Liver (tissue), 9 donors: Measurements from ENCODE around the gene NFIA. TPM values are rescaled to one million over a fixed set of nuclear protein-coding genes. Genes with fewer than 3 reads are reported as not detected.

ENCODE experiments used
- DNase-seq: peaks from one replicate; pipeline ENCODE4 v3.0.0-alpha.2; 2017; ENCODE audit warnings: low spot score
- H3K27ac ChIP-seq, 2 donors: one replicate each; pipeline ENCODE4 v1.7.0; 2013; ENCODE audit warnings: inconsistent platforms in 2 of 2, low read length in 2 of 2, control low read depth in 1 of 2, low read depth in 1 of 2, mild to moderate bottlenecking in 1 of 2
- H3K27me3 ChIP-seq, 4 donors: one replicate each; pipeline versions ENCODE4 v1.6.1 to v1.7.0; 2013; ENCODE audit warnings: low read length in 3 of 4, inconsistent platforms in 1 of 4, mild to moderate bottlenecking in 1 of 4, moderate library complexity in 1 of 4; ENCODE audit not compliant: control insufficient read depth in 4 of 4, insufficient read depth in 4 of 4
- H3K36me3 ChIP-seq, 4 donors: one replicate each; pipeline versions ENCODE4 v1.6.1 to v1.7.0; 2013; ENCODE audit warnings: low read length in 3 of 4, mild to moderate bottlenecking in 3 of 4, low read depth in 1 of 4, moderate library complexity in 1 of 4; ENCODE audit not compliant: control insufficient read depth in 4 of 4, insufficient read depth in 3 of 4
- H3K4me1 ChIP-seq, 4 donors: one replicate each; pipeline versions ENCODE4 v1.6.1 to v1.7.0; 2013; ENCODE audit warnings: low read length in 3 of 4, mild to moderate bottlenecking in 3 of 4, moderate library complexity in 1 of 4; ENCODE audit not compliant: control insufficient read depth in 4 of 4, insufficient read depth in 4 of 4
- H3K4me3 ChIP-seq, 3 donors: one replicate each; pipeline versions ENCODE4 v1.6.1 to v1.7.0; 2013; ENCODE audit warnings: low read length in 3 of 3, control low read depth in 1 of 3, low read depth in 1 of 3, mild to moderate bottlenecking in 1 of 3
- H3K9ac ChIP-seq, 2 donors: one replicate each; pipeline ENCODE4 v1.7.0; 2013; ENCODE audit warnings: low read length in 2 of 2, mild to moderate bottlenecking in 2 of 2, moderate library complexity in 2 of 2, control low read depth in 1 of 2, low read depth in 1 of 2
- H3K9me3 ChIP-seq, 4 donors: one replicate each; pipeline versions ENCODE4 v1.6.1 to v1.7.0; 2013; ENCODE audit warnings: low read length in 3 of 4; ENCODE audit not compliant: control insufficient read depth in 4 of 4
- ATF3 ChIP-seq: IDR thresholded peaks from 2 replicates; pipeline ENCODE4 v1.6.1; 2016; ENCODE audit warnings: antibody characterized with exemption
- CTCF ChIP-seq: fragments of 150-350 bp; IDR thresholded peaks from 2 replicates; pipeline ENCODE4 v1.5.1; 2017; ENCODE audit warnings: improper control_type of control experiment, low read depth, low read length; ENCODE audit not compliant: missing input control
- EGR1 ChIP-seq, 2 donors: IDR thresholded peaks; 2 replicates each; pipeline ENCODE4 v1.6.1; 2016 to 2018; ENCODE audit warnings: antibody characterized with exemption in 2 of 2, low read depth in 2 of 2
- FOXA1 ChIP-seq: IDR thresholded peaks from 2 replicates; pipeline ENCODE4 v1.6.1; 2016; ENCODE audit warnings: antibody characterized with exemption
- FOXA2 ChIP-seq: IDR thresholded peaks from 2 replicates; pipeline ENCODE4 v1.6.1; 2016; ENCODE audit warnings: antibody characterized with exemption
- GABPA ChIP-seq, 2 donors: IDR thresholded peaks in 1 of 2; conservative IDR thresholded peaks in 1 of 2; 2 replicates each; pipeline ENCODE4 v1.6.1; 2016; ENCODE audit warnings: antibody characterized with exemption in 2 of 2, mild to moderate bottlenecking in 1 of 2, moderate library complexity in 1 of 2
- HNF4A ChIP-seq, 2 donors: conservative IDR thresholded peaks; 2 replicates each; pipeline ENCODE4 v1.6.1; 2016; ENCODE audit warnings: antibody characterized with exemption in 2 of 2, mild to moderate bottlenecking in 2 of 2
- HNF4G ChIP-seq: IDR thresholded peaks from 2 replicates; pipeline ENCODE4 v1.6.1; 2016; ENCODE audit warnings: antibody characterized with exemption
- JUND ChIP-seq, 2 donors: IDR thresholded peaks; 2 replicates each; pipeline ENCODE4 v1.6.1; 2016; ENCODE audit warnings: antibody characterized with exemption in 2 of 2
- MAX ChIP-seq: IDR thresholded peaks from 2 replicates; pipeline ENCODE4 v1.6.1; 2016; ENCODE audit warnings: antibody characterized with exemption
- NR2F2 ChIP-seq: IDR thresholded peaks from 2 replicates; pipeline ENCODE4 v1.6.1; 2016; ENCODE audit warnings: antibody characterized with exemption
- RAD21 ChIP-seq, 2 donors: IDR thresholded peaks; 2 replicates each; pipeline ENCODE4 v1.6.1; 2016; ENCODE audit warnings: antibody characterized with exemption in 2 of 2, mild to moderate bottlenecking in 2 of 2
- RXRA ChIP-seq, 2 donors: IDR thresholded peaks; 2 replicates each; pipeline ENCODE4 v1.6.1; 2017 to 2018; ENCODE audit warnings: antibody characterized with exemption in 2 of 2, mild to moderate bottlenecking in 1 of 2
- SP1 ChIP-seq: IDR thresholded peaks from 2 replicates; pipeline ENCODE4 v1.6.1; 2018; ENCODE audit warnings: antibody characterized with exemption, mild to moderate bottlenecking
- TAF1 ChIP-seq: conservative IDR thresholded peaks from 2 replicates; pipeline ENCODE4 v1.6.1; 2016; ENCODE audit warnings: antibody characterized with exemption, mild to moderate bottlenecking
- YY1 ChIP-seq: IDR thresholded peaks from 2 replicates; pipeline ENCODE4 v1.6.1; 2016; ENCODE audit warnings: antibody characterized with exemption, mild to moderate bottlenecking
- WGBS: extraction: QIAGEN DNeasy Blood & Tissue Kit; methylation state at CpG from one replicate; pipeline ENCODE4 v1.1.7; 2013; 5-methylcytosine and 5-hydroxymethylcytosine counted together
- polyA plus RNA-seq, 2 donors: library from polyadenylated mRNA; stranded (reverse) in 1 of 2; unstranded in 1 of 2; fragments of 200-250 nt in 1 of 2; fragments of >200 nt in 1 of 2; fragmentation: Nextera tagmentation in 1 of 2; extraction: Ambion mirVana in 1 of 2; gene quantifications; one replicate each; pipeline versions ENCODE4 v1.2.1 to v1.2.3, GENCODE V29; 2013 to 2015
- total RNA-seq, 2 donors: library from RNA; depleted of rRNA; stranded (reverse); fragments of >200 nt; gene quantifications; one replicate each; pipeline ENCODE4 v1.2.3, GENCODE V29; 2014
- TF ChIP-seq, protein P1 (sequence below): IDR thresholded peaks from 2 replicates; pipeline ENCODE4 v1.6.1; 2016; ENCODE audit warnings: antibody characterized with exemption, mild to moderate bottlenecking
- TF ChIP-seq, protein P2 (sequence below): IDR thresholded peaks from 2 replicates; pipeline ENCODE4 v1.6.1; 2016; ENCODE audit warnings: antibody characterized with exemption
- donor health status: healthy.
- donor health status: healthy.
- donor health status: healthy.
- donor health status: healthy.
- donor health status: healthy.

NFIA gene
- total and polyA plus RNA-seq, 4 donors, result 6.8 to 53.7 (median 22.2) TPM

GRCh38 chr1:61338899-61339298 lies 256.5 kb downstream of the NFIA start:
- Histone ChIP-seq H3K9ac (peak overlapping the region in 1 of 2 donors; percentile 50), H3K9me3 (no peaks in the 10 kb centered on the region), H3K4me3 (peak overlapping the region in 1 of 3 donors; percentile 19), H3K27ac (peak overlapping the region; percentile 61 to 72), H3K27me3 (no peaks in the 10 kb centered on the region), H3K4me1 (peaks cover 2 to 52% (median 24%) of the 10 kb centered on the region in 4 donors), H3K36me3 (no peaks in the 10 kb centered on the region)
- WGBS, result 31% methylated on average over 5 of the region's 5 CpGs
- TF ChIP-seq, protein P1, sequence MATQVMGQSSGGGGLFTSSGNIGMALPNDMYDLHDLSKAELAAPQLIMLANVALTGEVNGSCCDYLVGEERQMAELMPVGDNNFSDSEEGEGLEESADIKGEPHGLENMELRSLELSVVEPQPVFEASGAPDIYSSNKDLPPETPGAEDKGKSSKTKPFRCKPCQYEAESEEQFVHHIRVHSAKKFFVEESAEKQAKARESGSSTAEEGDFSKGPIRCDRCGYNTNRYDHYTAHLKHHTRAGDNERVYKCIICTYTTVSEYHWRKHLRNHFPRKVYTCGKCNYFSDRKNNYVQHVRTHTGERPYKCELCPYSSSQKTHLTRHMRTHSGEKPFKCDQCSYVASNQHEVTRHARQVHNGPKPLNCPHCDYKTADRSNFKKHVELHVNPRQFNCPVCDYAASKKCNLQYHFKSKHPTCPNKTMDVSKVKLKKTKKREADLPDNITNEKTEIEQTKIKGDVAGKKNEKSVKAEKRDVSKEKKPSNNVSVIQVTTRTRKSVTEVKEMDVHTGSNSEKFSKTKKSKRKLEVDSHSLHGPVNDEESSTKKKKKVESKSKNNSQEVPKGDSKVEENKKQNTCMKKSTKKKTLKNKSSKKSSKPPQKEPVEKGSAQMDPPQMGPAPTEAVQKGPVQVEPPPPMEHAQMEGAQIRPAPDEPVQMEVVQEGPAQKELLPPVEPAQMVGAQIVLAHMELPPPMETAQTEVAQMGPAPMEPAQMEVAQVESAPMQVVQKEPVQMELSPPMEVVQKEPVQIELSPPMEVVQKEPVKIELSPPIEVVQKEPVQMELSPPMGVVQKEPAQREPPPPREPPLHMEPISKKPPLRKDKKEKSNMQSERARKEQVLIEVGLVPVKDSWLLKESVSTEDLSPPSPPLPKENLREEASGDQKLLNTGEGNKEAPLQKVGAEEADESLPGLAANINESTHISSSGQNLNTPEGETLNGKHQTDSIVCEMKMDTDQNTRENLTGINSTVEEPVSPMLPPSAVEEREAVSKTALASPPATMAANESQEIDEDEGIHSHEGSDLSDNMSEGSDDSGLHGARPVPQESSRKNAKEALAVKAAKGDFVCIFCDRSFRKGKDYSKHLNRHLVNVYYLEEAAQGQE, result no peak
- TF ChIP-seq, protein P2, sequence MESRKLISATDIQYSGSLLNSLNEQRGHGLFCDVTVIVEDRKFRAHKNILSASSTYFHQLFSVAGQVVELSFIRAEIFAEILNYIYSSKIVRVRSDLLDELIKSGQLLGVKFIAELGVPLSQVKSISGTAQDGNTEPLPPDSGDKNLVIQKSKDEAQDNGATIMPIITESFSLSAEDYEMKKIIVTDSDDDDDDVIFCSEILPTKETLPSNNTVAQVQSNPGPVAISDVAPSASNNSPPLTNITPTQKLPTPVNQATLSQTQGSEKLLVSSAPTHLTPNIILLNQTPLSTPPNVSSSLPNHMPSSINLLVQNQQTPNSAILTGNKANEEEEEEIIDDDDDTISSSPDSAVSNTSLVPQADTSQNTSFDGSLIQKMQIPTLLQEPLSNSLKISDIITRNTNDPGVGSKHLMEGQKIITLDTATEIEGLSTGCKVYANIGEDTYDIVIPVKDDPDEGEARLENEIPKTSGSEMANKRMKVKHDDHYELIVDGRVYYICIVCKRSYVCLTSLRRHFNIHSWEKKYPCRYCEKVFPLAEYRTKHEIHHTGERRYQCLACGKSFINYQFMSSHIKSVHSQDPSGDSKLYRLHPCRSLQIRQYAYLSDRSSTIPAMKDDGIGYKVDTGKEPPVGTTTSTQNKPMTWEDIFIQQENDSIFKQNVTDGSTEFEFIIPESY, result no peak
- TF ChIP-seq HNF4A (conservative IDR thresholded peaks at IDR 0.05) (peak; percentile 51 to 61), FOXA1 (no peak), SP1 (no peak), HNF4G (no peak), ATF3 (no peak), FOXA2 (no peak), RAD21 (IDR thresholded peaks at IDR 0.05) (peak in 1 of 2 donors; percentile 29), TAF1 (no peak), GABPA (IDR thresholded peaks at IDR 0.05 in 1 of 2, conservative IDR thresholded peaks at IDR 0.05 in 1 of 2) (no peak), NR2F2 (no peak), CTCF (no peak), MAX (peak; percentile 69), JUND (IDR thresholded peaks at IDR 0.05) (no peak), YY1 (peak; percentile 93), RXRA (IDR thresholded peaks at IDR 0.05) (peak; percentile 15 to 32), EGR1 (IDR thresholded peaks at IDR 0.05; ENCODE audit: low read depth in 2 of 2) (no peak)
- DNase-seq, result no peak
